Right kidney (tissue), 1 donor: Measurements from ENCODE around the gene IQSEC1.

Experiments
- DNase-seq: peaks from one replicate; pipeline ENCODE4 v3.0.0-alpha.2; 2016

IQSEC1 gene

DNA sequence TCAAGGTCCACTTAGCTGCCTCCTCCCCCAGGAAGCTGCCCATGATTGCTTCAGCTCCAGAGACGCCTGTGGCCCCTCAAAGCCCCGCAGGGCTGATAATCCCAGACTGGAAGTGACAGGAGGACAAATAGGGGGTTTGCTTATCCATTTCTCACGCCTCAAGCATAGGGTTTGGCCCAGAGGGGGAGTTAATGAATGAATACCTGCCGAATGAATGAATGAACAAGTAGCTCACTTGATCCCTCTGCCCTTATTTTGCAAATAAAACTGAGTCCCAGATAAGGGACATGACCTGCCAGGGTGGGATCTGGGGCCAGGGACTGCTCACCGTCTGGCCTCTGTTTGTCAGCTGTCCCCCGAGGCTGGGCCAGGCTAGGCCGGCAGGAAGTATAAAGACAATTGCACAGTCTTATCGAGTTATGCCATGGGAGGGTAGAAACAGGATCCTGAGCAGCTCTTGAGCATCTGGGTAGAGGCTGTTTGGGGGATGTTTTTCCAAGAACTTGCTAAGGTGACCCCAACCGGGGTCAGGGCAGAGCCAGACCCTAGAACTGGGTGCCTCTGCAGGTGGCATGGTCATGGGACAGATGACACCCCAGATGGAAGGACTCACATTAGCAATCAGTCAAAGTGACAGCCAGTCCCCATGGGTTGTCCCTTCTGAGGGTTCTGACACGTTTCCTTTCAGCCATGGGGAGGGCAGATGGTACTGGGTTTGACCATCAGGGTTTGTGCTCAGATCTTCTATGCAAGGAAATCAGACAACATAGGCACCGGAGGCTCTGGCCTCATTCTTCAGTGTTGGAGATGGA, 45.0 kb downstream of the IQSEC1 start:
- no peak for DNase-seq

DNA sequence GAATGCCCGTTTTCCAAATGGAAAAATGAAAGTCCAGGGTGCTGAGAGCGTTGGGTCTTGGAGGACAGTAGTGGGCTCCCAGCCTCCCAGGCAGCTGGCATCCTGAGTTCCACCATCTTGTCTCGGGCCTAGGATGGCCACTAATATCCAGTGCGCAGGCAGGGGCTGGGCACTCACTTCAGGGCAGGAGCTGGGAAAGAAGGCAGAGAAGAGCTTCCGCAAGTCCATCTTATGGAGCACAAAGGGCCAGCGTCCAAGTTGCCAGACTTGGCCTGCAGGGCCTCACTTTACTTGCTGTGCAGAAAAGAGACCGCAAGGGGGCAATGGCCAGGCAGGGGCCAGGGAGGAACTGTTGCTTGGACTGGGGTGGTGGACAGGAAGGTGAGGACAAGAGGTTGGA, 46.1 kb downstream of the IQSEC1 start:
- no peak for DNase-seq

DNA sequence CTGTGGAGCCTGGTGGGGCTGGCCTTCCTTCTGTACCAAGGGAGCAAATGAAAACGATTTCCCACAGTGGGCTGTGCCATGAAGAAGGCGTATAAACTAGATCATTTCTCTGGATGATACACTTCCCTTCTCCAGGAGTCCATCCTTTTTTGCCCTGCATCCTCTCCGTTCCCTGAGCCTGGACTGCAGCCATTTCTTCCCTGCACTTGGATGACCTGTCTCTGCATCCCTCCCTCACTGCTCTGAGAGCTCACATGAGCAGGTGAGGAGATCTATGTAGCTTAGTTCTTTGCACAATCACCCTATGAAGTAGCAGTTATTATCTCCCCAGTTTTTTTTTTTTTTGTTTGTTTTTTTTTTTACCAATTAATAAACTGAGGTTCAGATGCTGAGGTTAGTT, 46.7 kb downstream of the IQSEC1 start:
- DNase-seq = no peak

DNA sequence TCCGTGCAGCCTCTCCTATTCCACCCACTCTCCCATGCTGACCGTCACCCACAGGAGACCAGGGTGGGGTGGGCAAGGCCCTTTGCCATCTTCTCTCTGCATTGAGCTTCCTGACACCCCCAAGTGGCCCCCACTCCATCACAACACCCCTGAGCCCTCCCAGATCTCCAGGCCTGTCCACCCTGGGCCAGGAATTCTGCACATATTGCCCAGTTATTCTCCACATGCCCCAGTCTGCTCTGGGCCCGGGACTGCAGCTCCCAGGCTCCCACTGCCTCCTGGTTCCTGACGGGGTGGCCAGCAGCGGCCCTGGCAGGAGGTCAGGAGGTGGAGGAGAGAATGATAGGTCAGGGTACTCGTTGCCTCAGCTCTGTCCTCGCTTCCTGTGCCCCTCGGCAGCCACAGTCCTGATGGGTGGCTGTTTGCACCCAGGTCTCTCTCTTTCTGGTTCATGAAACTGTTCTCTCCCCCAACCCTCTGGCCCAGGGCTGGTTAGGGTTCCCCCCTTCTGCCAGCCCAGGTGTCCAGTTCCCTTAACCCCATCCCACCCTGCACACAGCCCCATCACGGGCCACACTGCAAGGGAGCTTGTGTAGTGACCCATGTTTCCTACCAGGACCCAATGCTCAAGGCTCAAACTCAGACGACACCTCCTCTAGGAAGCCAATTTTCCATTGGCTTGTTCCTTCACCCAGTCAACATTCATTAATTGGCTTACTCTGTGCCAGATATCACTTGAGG, 47.3 kb downstream of the IQSEC1 start:
- no peak for DNase-seq

DNA sequence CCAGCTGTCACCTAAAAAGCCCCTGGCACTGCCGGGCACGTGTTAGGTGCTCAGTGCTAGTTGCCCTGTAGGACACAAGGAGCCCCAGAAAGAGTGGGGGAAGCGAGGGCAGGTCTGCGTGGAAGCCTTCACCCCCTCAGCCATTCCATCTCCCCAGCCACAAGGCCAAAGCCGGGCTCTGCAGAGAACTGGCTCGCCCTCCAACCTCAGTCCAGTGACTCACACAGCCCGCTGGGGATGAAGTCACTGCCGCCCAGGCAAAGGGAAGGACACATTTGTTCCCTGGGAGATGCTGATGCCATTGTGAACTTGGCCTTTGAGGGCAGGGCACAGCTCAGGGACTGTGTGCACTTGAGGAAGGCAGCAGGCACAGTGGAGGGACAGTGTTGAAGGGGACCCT, 48.1 kb downstream of the IQSEC1 start:
- no peak for DNase-seq

DNA sequence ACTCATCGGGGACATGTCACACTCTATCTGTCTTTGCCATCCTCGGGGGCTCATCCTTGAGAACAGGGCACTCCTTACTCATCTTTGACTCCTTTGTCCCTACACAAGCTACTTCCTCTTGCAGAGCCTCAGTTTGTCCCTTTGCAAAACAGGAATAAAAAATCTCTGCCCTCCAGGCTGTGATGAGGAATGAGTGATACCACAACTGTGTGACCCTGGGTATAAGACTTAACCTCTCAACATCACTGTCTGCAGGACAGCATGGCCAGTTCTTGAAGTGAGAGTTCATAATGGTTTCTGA, 48.5 kb downstream of the IQSEC1 start:
- no peak for DNase-seq

DNA sequence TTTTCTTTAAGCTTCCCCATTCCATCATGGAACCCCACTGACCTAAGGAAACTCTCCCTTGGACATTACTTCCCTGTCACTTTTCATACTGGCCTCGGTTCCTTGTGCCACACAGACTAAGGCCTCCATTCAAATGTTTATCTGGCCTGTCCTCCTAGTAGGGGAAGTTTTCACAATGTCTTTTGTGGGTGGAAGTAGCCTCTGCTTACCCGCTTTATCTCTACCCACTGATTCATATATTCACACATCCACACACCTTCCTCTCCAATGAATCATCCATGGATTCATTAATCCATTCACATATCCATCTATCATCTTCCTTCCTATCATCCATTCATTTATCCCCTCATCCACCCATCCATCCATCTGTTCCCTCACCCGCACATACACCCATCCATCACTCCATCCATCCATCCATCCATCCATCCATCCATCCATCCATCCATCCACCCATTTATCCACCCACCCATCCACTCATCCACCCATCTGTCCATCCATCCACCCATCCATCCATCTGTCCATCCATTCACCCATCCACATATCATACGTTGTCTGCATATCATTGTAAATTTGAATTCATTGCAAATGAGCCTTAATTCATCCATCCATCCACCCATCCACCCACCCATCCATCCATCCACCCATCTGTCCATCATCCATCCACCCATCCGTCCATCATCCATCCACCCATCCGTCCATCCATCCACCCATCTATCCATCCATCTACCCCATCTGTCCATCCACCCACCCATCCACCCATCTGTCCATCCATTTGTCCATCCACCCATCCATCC, 49.1 kb downstream of the IQSEC1 start:
- DNase-seq = no peak

DNA sequence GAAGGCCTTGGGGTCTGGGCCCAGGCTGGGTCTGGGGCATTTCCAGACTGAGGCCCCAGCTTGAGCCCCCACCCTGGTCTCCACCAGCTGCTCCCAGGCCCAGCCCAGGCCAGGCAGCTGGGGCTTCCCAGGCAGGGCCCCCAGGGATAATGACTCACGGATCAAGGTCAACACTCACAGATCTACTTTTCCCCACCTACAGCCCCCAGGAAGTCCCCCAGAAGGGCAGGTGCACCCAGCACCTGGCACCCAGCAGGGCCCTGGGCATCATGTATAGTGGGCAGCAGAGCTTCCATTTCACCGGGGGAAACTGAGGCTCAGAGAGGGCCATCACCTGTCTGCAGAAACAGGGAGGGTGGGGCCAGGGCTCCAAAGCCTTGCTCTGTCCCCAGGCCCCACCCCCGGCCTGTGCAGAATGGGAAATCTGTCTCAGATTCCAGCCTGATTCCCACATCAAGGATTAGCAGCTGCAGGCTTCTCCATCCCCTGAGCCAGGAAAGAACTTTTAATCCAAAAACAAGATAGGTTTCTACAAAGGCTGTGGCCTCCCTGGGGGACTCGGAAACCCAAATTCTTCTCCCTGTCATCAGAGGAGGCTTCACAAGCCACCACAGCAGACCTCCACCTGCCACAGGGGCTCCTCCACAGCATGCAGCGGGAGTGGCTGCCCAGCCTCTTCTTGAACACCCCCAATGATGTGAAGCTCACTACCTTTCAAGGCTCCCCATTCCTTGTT, 49.8 kb downstream of the IQSEC1 start:
- DNase-seq = no peak

DNA sequence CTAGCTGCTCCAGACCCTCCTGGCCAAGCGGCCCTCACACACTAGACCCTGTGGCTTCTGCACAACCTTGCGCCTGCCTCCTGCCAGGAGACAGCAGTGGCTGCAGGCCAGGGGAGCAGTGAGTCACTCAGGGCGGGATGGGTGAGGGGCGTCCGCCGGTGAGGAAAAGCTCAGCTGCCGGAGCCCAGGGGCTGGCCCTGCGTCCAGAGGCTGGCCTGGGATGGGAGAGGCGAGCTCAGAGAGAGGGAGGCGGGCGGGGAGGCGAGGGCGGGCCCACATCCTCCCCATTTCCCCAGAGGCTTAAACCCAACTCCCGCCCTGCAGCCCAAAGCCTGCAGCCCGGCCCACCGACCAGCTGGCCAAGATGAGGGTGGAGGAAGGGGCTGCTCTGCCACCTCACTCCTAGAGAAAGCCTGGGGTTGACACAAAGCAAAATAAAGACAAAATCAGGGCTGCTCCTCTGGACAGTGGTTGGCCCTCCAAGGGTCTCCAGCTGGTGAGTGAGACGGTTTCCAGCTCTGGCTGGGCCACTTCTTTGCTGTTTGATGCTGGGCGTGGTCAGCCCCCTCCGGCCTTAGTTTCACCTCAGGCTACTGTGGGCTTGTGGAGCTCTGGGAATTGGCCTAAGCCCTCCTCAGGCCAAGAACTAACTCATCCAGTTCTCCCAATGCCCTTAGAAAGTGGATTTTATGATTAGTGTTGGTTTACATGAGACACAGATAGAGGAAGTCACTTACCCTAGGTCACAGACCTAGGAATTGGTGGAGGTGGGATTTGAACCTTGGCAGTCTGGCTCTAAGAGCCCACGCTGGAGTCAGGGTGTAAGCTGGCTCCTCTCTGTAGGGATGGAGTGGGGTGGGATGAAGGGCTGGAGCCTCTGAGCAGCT, 50.6 kb downstream of the IQSEC1 start:
- DNase-seq = no peak

DNA sequence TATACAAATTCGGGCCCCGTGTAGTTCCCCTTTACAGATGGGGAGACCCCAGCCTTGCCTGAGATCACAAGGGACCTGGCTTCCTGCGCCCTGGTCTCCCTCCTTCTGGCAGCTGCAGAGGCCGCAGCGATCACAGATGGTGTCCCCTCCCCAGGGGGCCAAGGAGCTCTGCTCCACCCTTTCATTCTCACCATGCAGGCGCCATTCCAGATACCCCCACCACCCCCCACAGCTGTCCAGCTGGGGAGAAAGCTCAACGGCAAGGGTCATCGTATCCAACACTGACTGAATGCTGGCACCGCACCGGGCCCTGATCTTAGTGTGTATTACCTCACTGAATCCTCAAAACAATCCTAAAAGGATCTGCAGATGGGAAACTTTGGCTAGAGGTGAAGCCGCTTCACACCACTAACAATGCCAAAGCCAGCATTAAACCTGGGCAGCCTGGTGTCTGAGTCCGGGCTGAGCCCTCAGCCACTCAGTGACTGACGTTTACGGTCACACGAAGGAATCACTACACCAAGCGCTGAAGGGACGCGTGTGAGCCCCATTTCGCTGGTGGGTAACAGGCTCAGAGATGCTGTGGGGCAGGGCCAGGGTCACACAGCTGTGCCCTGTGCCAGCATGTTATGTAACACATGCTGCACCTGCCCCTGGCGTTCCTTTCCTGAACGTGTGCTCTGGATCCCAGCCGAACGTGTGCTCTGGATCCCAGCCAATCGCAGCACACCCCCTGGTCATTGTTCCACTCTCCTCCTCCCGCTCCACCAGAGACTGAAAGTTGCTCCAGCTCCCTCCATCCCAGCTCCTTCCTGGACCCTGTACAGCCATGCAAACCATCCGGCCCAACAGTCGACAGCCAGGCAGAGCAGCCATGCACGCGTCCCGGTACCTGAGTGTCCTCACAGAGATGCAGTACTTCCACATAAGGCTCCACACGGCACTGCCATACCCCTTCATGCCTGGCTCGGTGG, 51.8 kb downstream of the IQSEC1 start:
- DNase-seq = no peak

DNA sequence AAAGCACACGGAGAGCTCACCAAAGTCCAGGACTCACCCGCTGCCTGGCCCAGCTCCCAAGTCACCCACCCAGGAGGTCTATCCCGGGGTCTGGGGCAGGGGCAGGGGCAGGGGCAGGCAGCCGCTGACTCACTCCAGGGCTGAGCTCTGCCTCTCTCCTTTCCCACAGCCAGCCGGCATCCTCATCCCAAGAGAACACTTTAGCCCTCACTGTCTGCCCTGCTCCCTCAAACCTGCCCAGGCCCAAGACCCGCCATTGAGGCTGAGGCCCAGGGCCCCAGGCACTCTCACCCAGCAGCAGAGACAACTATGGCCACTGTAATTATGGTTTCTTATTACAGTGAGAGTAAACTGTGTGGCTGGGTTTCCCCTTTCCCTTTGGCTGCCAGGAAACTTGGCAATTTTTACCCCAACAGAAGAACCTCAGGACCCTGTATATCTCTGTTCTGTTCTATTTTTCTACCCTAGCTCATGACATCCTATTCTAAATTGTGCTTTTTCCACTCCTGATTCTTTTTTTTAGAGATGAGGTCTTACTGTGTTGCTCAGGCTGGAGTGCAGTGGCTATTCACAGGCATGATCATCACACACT, 53.0 kb downstream of the IQSEC1 start:
- DNase-seq = no peak

DNA sequence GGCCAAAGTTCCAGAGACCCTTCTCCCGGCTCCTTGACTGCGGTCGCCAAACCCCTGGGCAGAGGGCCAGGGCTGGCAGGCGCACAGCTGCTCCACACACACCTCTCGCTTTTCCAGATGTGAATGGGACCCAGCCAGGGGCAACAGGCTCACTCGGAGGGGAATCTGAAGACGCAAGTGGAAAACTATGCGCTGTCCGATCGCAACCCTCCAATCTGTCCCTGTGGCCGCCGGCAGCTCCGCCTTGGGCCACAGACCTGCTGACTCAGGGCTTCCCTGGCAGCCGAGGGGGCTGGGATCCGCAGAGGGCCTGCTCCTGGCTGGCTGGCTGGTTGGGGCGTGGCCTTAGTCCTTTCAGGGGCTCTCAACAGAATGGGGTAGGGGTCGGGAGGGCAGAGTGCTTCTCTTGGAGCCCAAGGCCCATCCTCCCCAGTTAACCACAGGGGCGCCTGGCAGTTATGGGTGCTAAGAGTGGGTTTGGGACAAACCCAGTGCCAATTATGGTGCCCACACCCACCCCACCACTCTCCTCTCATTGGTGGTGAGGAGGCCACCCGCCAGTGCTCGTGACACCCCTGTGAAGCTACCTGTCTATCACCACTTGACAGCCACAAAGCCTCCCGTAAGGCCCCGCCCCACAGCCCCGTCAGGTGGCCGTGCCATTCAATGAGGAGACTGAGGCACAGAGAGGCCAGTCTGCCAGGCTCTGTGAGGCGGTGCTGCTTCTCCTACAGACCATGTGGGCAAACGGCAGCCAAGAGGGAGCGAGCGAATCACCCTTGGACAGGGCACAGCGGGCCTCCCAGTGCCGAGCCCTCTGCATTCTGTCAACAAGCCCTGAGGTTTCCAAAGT, 53.8 kb downstream of the IQSEC1 start:
- peak; percentile 44 for DNase-seq

DNA sequence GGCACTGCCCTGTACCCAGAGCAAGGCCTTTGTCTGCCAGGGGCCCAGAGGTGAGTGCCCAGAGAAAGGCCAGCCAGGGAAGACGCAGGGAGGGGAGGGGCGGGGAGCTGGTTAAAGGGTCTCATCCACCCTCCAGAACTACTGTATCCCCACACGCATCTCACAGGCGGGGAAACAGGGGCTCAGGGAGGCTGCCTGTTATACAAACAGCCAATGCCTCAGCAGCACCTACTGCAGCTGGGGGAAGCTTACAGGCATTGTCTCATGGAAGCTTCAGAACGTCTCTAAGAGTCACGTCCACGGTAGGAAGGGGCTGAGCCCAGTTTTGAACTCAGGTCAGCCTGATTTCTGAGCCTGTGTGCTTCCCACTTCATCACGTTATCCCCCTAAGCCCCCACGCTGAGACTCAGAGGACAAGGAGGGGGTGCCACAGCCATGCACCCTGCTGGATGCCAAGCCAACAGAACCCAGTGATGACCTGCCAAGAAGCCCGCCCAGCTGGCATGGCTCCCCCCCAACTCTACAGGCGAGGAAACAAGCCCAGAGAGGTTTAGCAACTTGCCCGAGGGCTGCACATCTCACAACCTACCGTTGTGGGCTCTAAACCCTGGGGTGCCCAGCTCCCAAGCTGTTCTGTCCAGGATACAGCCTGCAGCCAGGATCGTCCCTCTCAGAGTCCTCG, 54.5 kb downstream of the IQSEC1 start:
- no peak for DNase-seq

DNA sequence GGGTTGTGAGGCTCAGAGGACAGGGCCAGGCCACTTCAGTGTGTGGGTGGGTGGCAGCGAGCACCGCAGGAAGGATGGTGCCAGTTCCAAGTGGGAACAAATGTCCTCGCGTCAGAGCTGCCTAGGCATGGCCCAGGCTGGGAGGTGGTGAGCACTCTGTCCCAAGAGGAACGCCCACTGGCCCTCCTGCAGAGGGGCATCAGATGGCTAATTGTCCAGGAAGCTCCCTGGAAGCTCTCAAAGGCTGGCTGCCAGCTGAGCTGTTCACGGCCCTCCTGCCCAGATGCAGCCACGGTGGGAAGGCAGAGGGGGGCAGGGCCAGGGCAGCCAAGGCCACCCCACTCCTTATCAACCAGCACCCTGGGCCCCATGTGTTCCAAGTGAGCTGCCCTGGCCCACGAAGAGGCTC, 55.2 kb downstream of the IQSEC1 start:
- DNase-seq = no peak

DNA sequence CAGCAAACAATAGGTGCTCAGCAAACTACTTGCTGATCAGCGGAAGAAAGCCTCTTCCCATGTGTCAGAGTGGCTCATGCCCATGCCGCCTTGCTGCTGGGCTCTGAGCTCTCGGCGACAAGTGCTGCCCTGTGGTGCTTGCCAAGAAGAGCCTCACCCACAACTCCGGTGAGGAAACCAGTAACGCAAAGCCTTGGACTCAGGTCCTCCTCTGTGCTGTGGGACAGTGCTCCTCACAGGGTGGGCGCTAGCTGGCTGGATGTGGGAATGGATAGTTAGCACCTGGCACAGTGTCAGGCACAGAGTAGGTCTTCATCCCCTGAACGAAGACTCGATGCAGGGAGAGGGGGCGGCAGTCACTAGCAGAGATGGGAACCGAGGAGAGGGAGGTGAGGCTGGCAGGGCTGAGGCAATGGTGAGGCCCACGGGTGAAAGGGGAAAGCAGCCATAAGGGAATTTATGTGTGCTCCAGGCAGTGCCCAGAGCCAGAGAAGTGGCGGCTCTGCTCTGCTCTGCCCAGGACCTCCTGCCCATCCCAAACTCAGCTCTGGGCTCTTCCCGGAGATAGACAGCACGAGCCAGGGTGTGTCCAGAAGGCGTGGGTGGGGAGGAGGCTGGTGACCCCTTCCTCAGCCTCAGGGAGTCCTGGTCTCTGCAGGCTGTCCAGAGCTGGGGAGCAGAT, 55.7 kb downstream of the IQSEC1 start:
- DNase-seq = no peak

DNA sequence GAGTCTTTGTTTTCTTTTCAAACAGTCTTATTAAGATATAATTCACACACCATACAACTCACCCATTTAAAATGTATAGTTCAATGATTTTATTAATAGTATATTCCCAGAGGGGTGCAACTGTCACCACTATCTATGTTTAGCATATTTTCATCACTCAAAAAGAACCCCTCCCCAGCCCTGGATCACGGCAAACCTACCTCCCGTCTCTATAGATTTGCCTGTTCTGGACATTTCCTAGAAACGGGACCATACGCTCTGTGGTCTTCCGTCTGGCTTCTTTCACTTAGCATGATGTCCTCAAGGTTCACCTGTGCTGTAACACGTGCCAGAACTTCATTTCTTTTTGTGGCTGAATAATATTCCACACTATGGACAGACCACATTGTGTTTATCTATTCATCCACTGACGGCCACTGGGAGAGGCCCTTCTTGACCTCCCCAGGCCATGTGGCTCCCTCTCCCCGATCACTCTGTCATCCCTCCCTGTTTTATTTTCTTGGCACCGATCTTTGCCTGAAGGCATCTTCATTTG, 56.4 kb downstream of the IQSEC1 start:
- DNase-seq = no peak

DNA sequence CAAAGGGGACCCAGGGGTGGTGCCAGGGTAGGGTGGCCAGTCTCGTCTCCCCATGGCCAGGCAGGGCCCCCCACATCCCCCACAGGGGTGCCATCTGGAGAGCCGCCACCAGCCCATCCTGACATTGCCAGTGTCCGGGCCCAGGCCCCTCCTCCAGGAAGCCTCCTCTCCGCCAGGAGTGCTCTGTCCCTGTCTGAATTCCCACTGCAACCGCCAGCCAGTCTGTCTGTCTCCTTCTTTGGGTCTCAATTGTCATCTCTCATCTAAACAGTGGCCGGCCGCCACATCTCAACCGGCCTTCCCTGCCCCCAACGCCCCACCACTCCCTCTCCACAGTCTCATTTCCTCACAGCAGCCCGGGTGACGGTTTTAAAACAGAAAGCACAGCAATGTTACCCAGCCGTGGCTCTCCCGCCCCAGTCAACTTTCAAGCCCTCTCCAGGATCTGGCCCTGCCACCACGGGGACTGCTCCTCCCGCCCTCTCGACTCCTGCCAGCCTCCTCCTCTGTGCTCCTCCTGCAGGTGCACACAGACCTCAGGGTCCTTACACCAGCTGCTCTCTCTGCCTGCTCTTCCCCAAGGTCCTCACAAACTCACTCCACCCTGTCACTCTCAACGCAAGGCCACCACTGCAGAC, 57.0 kb downstream of the IQSEC1 start:
- peak; percentile 49 for DNase-seq
